ENCODE measurements around the gene C5.
"Not testable (repeated sequence)": the region's sequence is repeated elsewhere in the genome, so short reads cannot be mapped to it uniquely, and the experiment has no call there.

Gene C5

DNA sequence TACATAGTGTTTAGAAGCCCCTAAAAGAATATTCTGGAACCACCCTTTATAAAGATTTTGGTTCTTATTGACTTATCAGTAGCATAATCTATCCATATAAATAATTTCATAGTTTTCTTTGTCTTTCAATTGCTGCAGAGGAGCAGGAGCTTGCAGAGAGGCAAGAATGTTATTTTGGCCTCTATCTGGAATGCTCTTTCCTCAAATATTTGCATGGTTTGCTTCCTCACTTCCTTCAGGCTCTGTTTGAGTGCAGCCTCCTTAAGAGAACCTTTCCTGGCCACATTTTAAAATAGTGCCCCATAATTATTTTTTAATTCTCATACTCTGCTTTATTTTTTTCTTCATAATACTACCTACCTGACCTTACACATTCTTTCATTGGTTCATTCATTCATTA lies 1.5 kb downstream of the C5 start:
- no peak for DNase-seq (ENCODE audit: low spot score)

- no peak for DNase-seq (ENCODE audit: low spot score)
Observed at GRCh38 chr9:121048175-121048574, 1.9 kb downstream of the C5 start.

GRCh38 chr9:121038804-121039203 lies 11.3 kb downstream of the C5 start:
- no peak for DNase-seq (ENCODE audit: low spot score)

GRCh38 chr9:121038362-121038761 lies 11.7 kb downstream of the C5 start:
- DNase-seq (ENCODE audit: low spot score), result no peak

DNA sequence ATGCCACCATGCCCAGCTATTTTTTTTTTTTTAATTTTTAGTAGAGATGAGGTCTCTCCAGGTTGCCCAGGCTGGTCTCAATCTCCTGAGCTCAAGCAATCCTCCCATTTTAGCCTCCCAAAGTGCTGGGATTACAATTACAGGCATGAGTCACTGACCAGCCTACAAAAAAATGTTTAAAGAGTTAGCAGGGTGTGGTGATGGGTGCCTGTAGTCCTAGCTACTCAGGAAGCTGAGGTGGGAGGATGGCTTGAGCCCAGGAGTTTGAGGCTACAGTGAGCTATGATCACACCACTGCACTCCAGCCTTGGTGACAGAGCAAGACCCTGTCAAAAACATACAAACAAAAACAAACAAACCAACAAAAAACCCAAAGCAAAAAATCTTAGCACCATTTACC lies 14.4 kb downstream of the C5 start:
- not testable (repeated sequence) for DNase-seq (ENCODE audit: low spot score)

GRCh38 chr9:121034529-121034928 lies 15.5 kb downstream of the C5 start:
- no peak for DNase-seq (ENCODE audit: low spot score)

DNA sequence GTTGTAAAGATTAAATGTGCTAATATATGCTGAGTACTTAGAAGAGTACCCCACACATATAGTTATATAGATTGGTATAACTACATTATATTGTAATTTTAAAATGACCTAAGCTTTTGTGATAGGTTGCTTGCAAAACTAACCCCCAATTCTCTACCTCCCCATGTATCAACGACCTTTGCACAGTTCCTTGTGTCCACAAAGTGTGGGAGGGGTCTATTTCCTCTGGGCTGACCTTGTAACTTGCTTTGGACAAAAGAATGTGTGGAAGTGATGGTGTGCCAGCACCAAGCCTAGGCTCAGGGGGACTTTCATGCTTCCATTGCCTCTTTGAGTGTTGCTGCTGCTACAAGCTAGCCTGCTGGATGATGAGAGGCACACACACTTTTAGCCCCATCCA lies 20.6 kb downstream of the C5 start:
- no peak for DNase-seq (ENCODE audit: low spot score)

GRCh38 chr9:121028285-121028684 lies 21.8 kb downstream of the C5 start:
- DNase-seq (ENCODE audit: low spot score), result not testable (repeated sequence)

GRCh38 chr9:121026768-121027167 lies 23.3 kb downstream of the C5 start:
- DNase-seq (ENCODE audit: low spot score), result no peak

- peak; percentile 3 for DNase-seq (ENCODE audit: low spot score)
Observed at GRCh38 chr9:121026260-121026691, 23.8 kb downstream of the C5 start.

DNA sequence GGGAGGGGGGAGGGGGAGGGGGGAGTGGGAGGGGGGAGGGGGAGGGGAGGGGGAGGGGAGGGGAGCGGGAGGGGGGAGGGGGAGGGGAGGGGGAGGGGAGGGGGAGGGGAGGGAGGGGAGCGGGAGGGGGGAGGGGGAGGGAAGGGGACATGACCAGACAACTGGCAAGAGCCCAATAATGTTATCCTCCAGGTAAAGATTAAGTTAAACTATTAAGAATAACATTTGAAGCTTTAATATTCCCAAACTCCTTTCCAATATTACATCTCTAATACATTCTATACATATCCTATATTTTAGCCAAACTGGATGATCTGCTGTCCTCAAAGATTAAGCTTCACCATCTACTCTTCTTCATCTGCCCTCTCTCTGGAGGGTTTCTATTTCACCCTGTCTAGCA lies 25.8 kb downstream of the C5 start:
- DNase-seq (ENCODE audit: low spot score), result no peak

- peak; percentile 36 for DNase-seq (ENCODE audit: low spot score)
Observed at GRCh38 chr9:121023064-121023463, 27.0 kb downstream of the C5 start.

DNA sequence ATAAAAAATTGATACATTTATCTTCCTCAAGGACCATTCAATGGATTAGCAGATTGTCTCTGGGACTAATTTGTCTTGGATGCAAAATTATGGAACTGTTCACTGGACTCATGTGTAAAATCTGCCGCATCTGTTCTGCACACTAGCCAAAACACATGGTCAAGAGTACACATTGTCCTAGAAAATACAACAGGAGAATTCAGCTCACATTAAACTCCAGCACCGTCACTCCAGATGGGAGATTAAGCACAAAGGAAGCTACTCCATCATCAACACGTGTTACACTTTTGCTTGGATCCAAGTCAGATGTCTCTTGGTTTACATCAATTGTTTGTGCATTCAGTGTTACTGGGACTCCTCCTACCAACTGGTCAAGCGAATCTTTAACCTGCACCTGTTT lies 28.8 kb downstream of the C5 start:
- no peak for DNase-seq (ENCODE audit: low spot score)

- no peak for DNase-seq (ENCODE audit: low spot score)
Observed at GRCh38 chr9:121019273-121019672, 30.8 kb downstream of the C5 start.

- no peak for DNase-seq (ENCODE audit: low spot score)
Observed at GRCh38 chr9:121013911-121014310, 36.2 kb downstream of the C5 start.

DNA sequence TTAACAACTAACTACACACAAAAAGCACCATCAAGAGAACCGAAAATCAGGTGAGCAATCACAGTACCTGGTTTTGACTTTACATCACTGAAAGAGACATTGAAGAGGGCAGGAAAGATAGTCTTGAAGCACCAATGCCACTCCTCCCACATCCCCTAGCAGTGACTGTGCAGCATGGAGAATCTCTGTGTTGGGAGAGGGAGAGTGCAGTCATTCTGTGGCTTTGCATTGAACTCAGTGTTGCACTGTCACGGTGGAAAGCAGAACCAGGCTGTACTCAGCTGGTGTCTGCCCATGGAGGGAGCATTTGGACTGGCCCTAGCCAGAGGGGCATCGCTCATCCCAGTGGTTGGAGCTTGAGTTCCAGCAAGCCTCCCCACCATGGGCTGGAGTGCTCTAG lies 40.4 kb downstream of the C5 start:
- no peak for DNase-seq (ENCODE audit: low spot score)

- no peak for DNase-seq (ENCODE audit: low spot score)
Observed at GRCh38 chr9:120999317-120999716, 50.8 kb downstream of the C5 start.

DNA sequence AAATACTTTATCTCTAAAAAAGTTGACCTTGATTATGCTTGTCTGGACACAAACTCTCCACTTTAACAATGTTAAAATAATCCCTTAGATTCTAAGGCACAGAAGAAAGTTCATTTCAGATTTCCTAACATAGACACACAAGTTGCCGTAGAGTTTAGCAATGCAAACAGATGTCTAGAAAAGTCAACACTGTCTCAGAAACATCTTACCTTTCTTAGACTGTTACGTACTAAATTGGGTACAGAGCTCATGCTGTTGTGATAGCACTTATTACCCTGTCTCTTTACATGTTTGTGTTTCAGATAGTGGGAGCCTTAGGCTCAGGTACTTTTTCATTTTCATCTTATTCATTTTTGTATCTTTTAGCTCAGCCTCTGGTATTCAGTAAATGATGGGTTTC lies 52.0 kb downstream of the C5 start:
- DNase-seq (ENCODE audit: low spot score), result no peak

- DNase-seq (ENCODE audit: low spot score), result no peak
Observed at GRCh38 chr9:120997502-120997901, 52.6 kb downstream of the C5 start.

DNA sequence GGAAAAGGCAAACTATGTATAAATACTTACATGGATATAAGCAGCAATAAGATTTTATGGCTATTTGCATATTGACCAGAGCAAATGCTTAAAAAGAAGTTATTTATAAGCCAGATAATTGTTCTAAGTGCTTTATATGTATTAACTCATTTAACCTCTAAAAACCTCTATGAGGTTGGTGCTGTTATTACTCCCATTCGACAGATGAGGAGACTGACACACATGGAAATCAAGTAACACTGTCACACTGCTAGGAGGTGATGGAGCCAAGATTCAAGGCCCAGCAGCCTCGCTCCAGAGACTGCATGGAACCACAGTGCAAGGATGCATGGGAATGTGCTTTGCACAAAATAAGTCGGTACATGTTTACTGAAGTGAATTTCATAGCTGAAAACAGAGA lies 53.7 kb downstream of the C5 start:
- DNase-seq (ENCODE audit: low spot score), result no peak

DNA sequence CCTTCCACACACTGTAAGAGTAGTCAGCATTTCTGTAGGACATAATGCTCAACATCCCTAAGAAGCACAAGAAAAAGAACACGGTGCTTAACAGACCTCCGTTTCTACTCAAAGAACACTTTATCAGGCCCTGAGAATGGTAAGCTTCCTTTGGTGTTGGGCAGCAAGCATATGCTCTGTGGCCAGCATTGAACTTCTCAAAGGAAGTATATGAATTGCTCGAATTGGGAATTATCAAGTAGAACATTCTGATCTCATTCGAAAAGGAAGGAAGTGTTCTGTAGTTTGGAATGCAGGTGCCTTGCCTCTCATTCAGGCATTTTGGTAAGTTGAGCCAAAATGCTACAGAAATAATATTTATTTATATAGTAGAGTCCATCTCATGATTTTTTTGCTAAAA lies 61.0 kb downstream of the C5 start:
- DNase-seq (ENCODE audit: low spot score), result no peak

GRCh38 chr9:120985819-120986222 lies 64.3 kb downstream of the C5 start:
- peak; percentile 57 for DNase-seq (ENCODE audit: low spot score)

GRCh38 chr9:120983259-120983837 lies 66.7 kb downstream of the C5 start:
- DNase-seq (ENCODE audit: low spot score), result no peak

GRCh38 chr9:120982836-120983235 lies 67.2 kb downstream of the C5 start:
- peak; percentile 25 for DNase-seq (ENCODE audit: low spot score)

- no peak for DNase-seq (ENCODE audit: low spot score)
Observed at GRCh38 chr9:120980951-120981350, 69.1 kb downstream of the C5 start.

All from AG08395 (cell line).